DOHH2 (cell line): ENCODE results near the gene RAET1E.

ENCODE experiments used
- H3F3A ChIP-seq: fragments of 200-600 bp; sonication (generic), shearing (Covaris generic); 2 replicates; pipeline ENCODE4 v1.6.0; 2016; ENCODE audit warnings: antibody characterized with exemption, mild to moderate bottlenecking; ENCODE audit not compliant: control insufficient read depth, insufficient read depth
- H3K27ac ChIP-seq: fragments of 200-600 bp; sonication (generic); 2 replicates; pipeline ENCODE4 v1.5.1; 2014; ENCODE audit warnings: low read depth, mild to moderate bottlenecking, low read length, moderate library complexity
- H3K27me3 ChIP-seq: fragments of 200-600 bp; sonication (generic); 2 replicates; pipeline ENCODE4 v1.6.1; 2014; ENCODE audit warnings: mild to moderate bottlenecking, low read length, mixed read lengths; ENCODE audit not compliant: control insufficient read depth
- H3K36me3 ChIP-seq: fragments of 200-600 bp; sonication (generic); 2 replicates; pipeline ENCODE4 v1.6.1; 2014; ENCODE audit warnings: mild to moderate bottlenecking, low read length, moderate library complexity, mixed read lengths; ENCODE audit not compliant: control insufficient read depth
- H3K4me1 ChIP-seq: fragments of 200-600 bp; sonication (generic); 2 replicates; pipeline ENCODE4 v1.6.1; 2014; ENCODE audit warnings: mild to moderate bottlenecking, low read length, mixed read lengths; ENCODE audit not compliant: control insufficient read depth
- H3K4me2 ChIP-seq: fragments of 200-600 bp; sonication (generic); 2 replicates; pipeline ENCODE4 v1.6.0; 2014; ENCODE audit warnings: mild to moderate bottlenecking, low read length, moderate library complexity
- H3K4me3 ChIP-seq: fragments of 200-600 bp; sonication (generic); 2 replicates; pipeline ENCODE4 v1.5.1; 2014; ENCODE audit warnings: mild to moderate bottlenecking, low read length, mixed read lengths
- H3K79me2 ChIP-seq: fragments of 200-600 bp; sonication (generic); 2 replicates; pipeline ENCODE4 v1.6.1; 2014; ENCODE audit warnings: mild to moderate bottlenecking, low read length, mixed read lengths; ENCODE audit not compliant: control insufficient read depth
- H3K9me2 ChIP-seq: fragments of 200-600 bp; sonication (generic); replicated peaks from 2 replicates; pipeline ENCODE4 v1.6.1; 2014; ENCODE audit warnings: mild to moderate bottlenecking, low read length, mixed read lengths; ENCODE audit not compliant: control insufficient read depth
- H3K9me3 ChIP-seq: fragments of 200-600 bp; sonication (generic); 2 replicates; pipeline ENCODE4 v1.6.1; 2014; ENCODE audit warnings: antibody characterized with exemption, low read length, mixed read lengths; ENCODE audit not compliant: control insufficient read depth, insufficient read depth
- H4K20me1 ChIP-seq: fragments of 200-600 bp; sonication (generic); 2 replicates; pipeline ENCODE4 v1.6.0; 2014; ENCODE audit warnings: low read depth, mild to moderate bottlenecking, antibody characterized with exemption, low read length, moderate library complexity; ENCODE audit not compliant: control insufficient read depth, insufficient read depth
- CTCF ChIP-seq: fragments of 200-600 bp; sonication (generic); IDR thresholded peaks from one replicate; pipeline ENCODE4 v1.5.1; 2014; ENCODE audit warnings: antibody characterized with exemption, mild to moderate bottlenecking, low read depth, low read length; ENCODE audit not compliant: poor library complexity, severe bottlenecking
- EZH2phosphoT487 ChIP-seq: fragments of 200-600 bp; sonication (generic); IDR thresholded peaks from 2 replicates; pipeline ENCODE4 v1.6.1; 2017; ENCODE audit warnings: borderline replicate concordance, mild to moderate bottlenecking, antibody characterized with exemption, low read length, moderate library complexity, mixed read lengths

RAET1E gene

GRCh38 chr6:149900620-149901443 is 2.9 kb upstream of the RAET1E start:
- Histone ChIP-seq H4K20me1 (no peaks in the 10 kb centered on the region), H3K79me2 (no peaks in the 10 kb centered on the region), H3K36me3 (no peaks in the 10 kb centered on the region), H3K27me3 (peaks cover 4% of the 10 kb centered on the region), H3K4me2 (no peak overlapping the region), H3K9me2 (no peaks in the 10 kb centered on the region), H3K27ac (no peak overlapping the region), H3K4me1 (no peaks in the 10 kb centered on the region; the same call in 1 of the 2 replicates), H3F3A (no peaks in the 10 kb centered on the region), H3K4me3 (no peak overlapping the region), H3K9me3 (no peaks in the 10 kb centered on the region)
- TF ChIP-seq CTCF = no peak
- no peak for TF ChIP-seq EZH2phosphoT487

GRCh38 chr6:149899926-149900619 is 2.2 kb upstream of the RAET1E start:
- Histone ChIP-seq H3K9me3 (no peaks in the 10 kb centered on the region), H3K4me3 (no peak overlapping the region), H3K27ac (no peak overlapping the region), H3K79me2 (no peaks in the 10 kb centered on the region), H3K27me3 (peaks cover 4% of the 10 kb centered on the region), H3K4me2 (no peak overlapping the region), H4K20me1 (no peaks in the 10 kb centered on the region), H3F3A (no peaks in the 10 kb centered on the region), H3K36me3 (no peaks in the 10 kb centered on the region), H3K4me1 (peaks cover 7% of the 10 kb centered on the region), H3K9me2 (no peaks in the 10 kb centered on the region)
- TF ChIP-seq EZH2phosphoT487 (no peak), CTCF (no peak)

- Histone ChIP-seq H3K36me3 (no peaks in the 10 kb centered on the region), H3K9me3 (no peaks in the 10 kb centered on the region), H3K9me2 (no peaks in the 10 kb centered on the region), H3F3A (no peaks in the 10 kb centered on the region), H4K20me1 (no peaks in the 10 kb centered on the region), H3K79me2 (no peaks in the 10 kb centered on the region), H3K4me1 (peaks cover 8% of the 10 kb centered on the region), H3K4me2 (no peak overlapping the region), H3K27ac (no peak overlapping the region), H3K27me3 (peaks cover 4% of the 10 kb centered on the region), H3K4me3 (no peak overlapping the region)
- TF ChIP-seq CTCF = no peak
- TF ChIP-seq EZH2phosphoT487 = no peak
These were observed 1.6 kb upstream of the RAET1E start for GRCh38 chr6:149899486-149899885.
